GM12878 (cell line): ENCODE results near the gene TRAPPC4. TPM values are rescaled to one million over a fixed set of nuclear protein-coding genes. Genes with fewer than 3 reads are reported as not detected.
"Not testable (repeated sequence)": the region's sequence is repeated elsewhere in the genome, so short reads cannot be mapped to it uniquely, and the experiment has no call there.

Experiments
- ATAC-seq: fragments of 200-7000 bp; cut with Tn5 transposase; 3 replicates; pipeline ENCODE4 v1.9.1; 2020; ENCODE audit warnings: mild to moderate bottlenecking, moderate library complexity
- BruUV-seq: library from RNA; stranded (reverse); fragments of 400-500 nt; replicated peaks from 2 replicates; lab custom pipeline; 2021; lab: Mats Ljungman, UMichigan
- CTCF ChIA-PET: fragments of 300-600 bp; sonication (Branson Sonifier 250); formaldehyde crosslinking; extraction: SDS; loops from one replicate; lab custom pipeline; 2021; ENCODE audit warnings: inconsistent platforms; lab: Yijun Ruan, JAX
- POLR2A ChIA-PET: fragments of 350-600 bp; formaldehyde crosslinking; extraction: SDS; loops from one replicate; lab custom pipeline; 2021; ENCODE audit warnings: inconsistent platforms; lab: Charles Lee
- RAD21 ChIA-PET: fragments of 300-600 bp; sonication (Branson Sonifier 250); formaldehyde crosslinking; loops from one replicate; lab custom pipeline; 2023; ENCODE audit warnings: antibody characterized with exemption; ENCODE audit not compliant: unreplicated experiment; lab: Charles Lee
- SMC1A ChIA-PET: fragments of 300-600 bp; sonication (Branson Sonifier 250); formaldehyde crosslinking; loops from one replicate; lab custom pipeline; 2023; ENCODE audit not compliant: unreplicated experiment, uncharacterized antibody; lab: Charles Lee
- DNase-seq: peaks from one replicate; pipeline ENCODE4 v3.0.0-alpha.2; 2011; ENCODE audit warnings: low read depth, low spot score
- FAIRE-seq: peaks from 3 replicates; lab custom pipeline; 2011; peaks lifted over from hg19 to GRCh38; lab: Jason Lieb, UNC
- H2AFZ ChIP-seq: 2 replicates; pipeline ENCODE4 v1.6.0; 2011; ENCODE audit warnings: low read depth, low read length, control low read depth; ENCODE audit not compliant: control insufficient read depth
- H3K27ac ChIP-seq: 2 replicates; pipeline ENCODE4 v1.5.1; 2011; ENCODE audit warnings: control low read depth; ENCODE audit not compliant: control insufficient read depth, insufficient read depth
- H3K27me3 ChIP-seq, 2 experiments: replicated peaks in 1 of 2; 2 replicates each; pipeline versions ENCODE4 v1.6.0 to v1.6.1; 2011; ENCODE audit warnings: low read length in 1 of 2; ENCODE audit not compliant: control insufficient read depth in 2 of 2, insufficient read depth in 2 of 2
- H3K36me3 ChIP-seq, 2 experiments: 2 replicates each; pipeline ENCODE4 v1.5.1; 2011; ENCODE audit warnings: low read length in 1 of 2; ENCODE audit not compliant: control insufficient read depth in 2 of 2, insufficient read depth in 2 of 2
- H3K4me1 ChIP-seq: 2 replicates; pipeline ENCODE4 v1.6.1; 2011; ENCODE audit warnings: mild to moderate bottlenecking, low read length, moderate library complexity, mixed read lengths; ENCODE audit not compliant: control insufficient read depth, insufficient read depth
- H3K4me2 ChIP-seq: 2 replicates; pipeline ENCODE4 v1.6.0; 2011; ENCODE audit warnings: control low read depth; ENCODE audit not compliant: control insufficient read depth, insufficient read depth
- H3K4me3 ChIP-seq: fragments of 200-600 bp; sonication (generic); 2 replicates; pipeline ENCODE4 v1.5.1; 2016
- H3K79me2 ChIP-seq: 2 replicates; pipeline ENCODE4 v1.6.0; 2011; ENCODE audit warnings: low read length; ENCODE audit not compliant: control insufficient read depth, insufficient read depth
- H3K9ac ChIP-seq: 2 replicates; pipeline ENCODE4 v1.8.0; 2011; ENCODE audit warnings: low read length, control low read depth, mixed read lengths; ENCODE audit not compliant: control insufficient read depth, insufficient read depth
- H3K9me3 ChIP-seq: replicated peaks from 3 replicates; pipeline ENCODE4 v1.5.1; 2011; ENCODE audit warnings: mild to moderate bottlenecking, low read length; ENCODE audit not compliant: control insufficient read depth, insufficient read depth
- H4K20me1 ChIP-seq: 2 replicates; pipeline ENCODE4 v1.6.0; 2011; ENCODE audit not compliant: control insufficient read depth, insufficient read depth
- DPF2 ChIP-seq: fragments of 450-650 bp; IDR thresholded peaks from 2 replicates; pipeline ENCODE4 v1.6.1; 2017; ENCODE audit warnings: mild to moderate bottlenecking
- MYC ChIP-seq: IDR thresholded peaks from 2 replicates; pipeline ENCODE4 v1.6.1; 2011; ENCODE audit warnings: mild to moderate bottlenecking, low read length, moderate library complexity, inconsistent platforms; ENCODE audit not compliant: insufficient read depth, insufficient replicate concordance, insufficient read length, severe bottlenecking
- NKRF ChIP-seq: fragments of 450-650 bp; conservative IDR thresholded peaks from 2 replicates; pipeline ENCODE4 v1.6.1; 2017; ENCODE audit warnings: mild to moderate bottlenecking, moderate library complexity
- SMC3 ChIP-seq: IDR thresholded peaks from 2 replicates; pipeline ENCODE4 v1.6.1; 2011; ENCODE audit warnings: low read length, improper control_type of control experiment, borderline replicate concordance
- SRF ChIP-seq, 2 experiments: IDR thresholded peaks; 2 replicates each; pipeline ENCODE4 v1.6.1; 2011; ENCODE audit warnings: low read depth in 2 of 2, low read length in 2 of 2, mild to moderate bottlenecking in 1 of 2, moderate library complexity in 1 of 2
- ZBTB33 ChIP-seq: fragments of 450-650 bp; IDR thresholded peaks from 2 replicates; pipeline ENCODE4 v1.6.1; 2017; ENCODE audit warnings: mild to moderate bottlenecking
- WGBS: methylation state at CpG from one replicate; pipeline ENCODE4 v1.1.6; 2016; ENCODE audit warnings: low lambda C conversion rate; ENCODE audit not compliant: insufficient replicate concordance, insufficient coverage; ENCODE audit errors: missing lambda C conversion rate; 5-methylcytosine and 5-hydroxymethylcytosine counted together
- in situ Hi-C: fragments of 300-500 bp; cut with MboI; formaldehyde crosslinking; loops from 9 replicates; pipeline ENCODE4 v1.14.3; 2018; ENCODE audit warnings: mixed read lengths
- intact Hi-C: fragments of 100-400 bp; cut with micrococcal nuclease; formaldehyde crosslinking; loops from one replicate; pipeline ENCODE4 v1.14.2; 2022; ENCODE audit not compliant: unreplicated experiment
- polyA plus RNA-seq, 11 experiments: library from polyadenylated mRNA; depleted of rRNA in 4 of 11; unstranded in 6 of 11; stranded (reverse) in 5 of 11; fragments of >200 nt; fragmentation: Nextera tagmentation in 4 of 11; fragmentation: Illumina TruSeq in 1 of 11; extraction: Ambion mirVana in 4 of 11; extraction: Trizol in 1 of 11; gene quantifications; 1 replicate in 1 of 11; 2 replicates in 10 of 11; pipeline versions ENCODE4 v1.2.1 to v1.2.3, GENCODE V29; 2011 to 2016; ENCODE audit warnings: inconsistent platforms in 2 of 11, missing spikeins in 2 of 11, low read depth in 1 of 11
- total RNA-seq, 4 experiments: library from RNA; depleted of rRNA in 3 of 4; stranded (reverse); fragments of >200 nt in 3 of 4; fragmentation: Illumina TruSeq in 1 of 4; extraction: Trizol in 1 of 4; gene quantifications; 2 replicates each; pipeline versions ENCODE4 v1.2.1 to v1.2.3, GENCODE V29; 2013 to 2021

Gene TRAPPC4
- total and polyA plus RNA-seq, 10 of the 15 experiments (the other 5 are each of a cell fraction or from before 2014, with no cell fraction given) = 61.6 to 231 (median 98.8) TPM

GRCh38 chr11:119018074-119018938, at the start of gene TRAPPC4, which contains the start of gene RPS25 (continued):
- TF ChIP-seq SMC3 (no peak), NKRF (peak; percentile 77), ZBTB33 (no peak), SRF (IDR thresholded peaks at IDR 0.05; ENCODE audit: low read depth in 2 of 2, low read length in 2 of 2) (peak in 1 of 2 experiments; percentile 70; a peak in 1 of 4 replicates), MYC (peak; percentile 82), DPF2 (0 out of 2 replicates have a peak, but pooled peaks have one; percentile 20)

GRCh38 chr11:118969508-118969907, 49.1 kb upstream of the TRAPPC4 start:
- not testable (repeated sequence) for BruUV-seq, ATAC-seq, H3K79me2 ChIP-seq

More at GRCh38 chr11:118969508-118969907, 49.1 kb upstream of the TRAPPC4 start:
- SMC1A ChIA-PET, DNase-seq, RAD21 ChIA-PET, H3K4me3 ChIP-seq, FAIRE-seq, H3K9ac ChIP-seq, H2AFZ ChIP-seq, POLR2A ChIA-PET, H3K36me3 ChIP-seq, H4K20me1 ChIP-seq, H3K27me3 ChIP-seq, in situ Hi-C loops, intact Hi-C loops, H3K4me1 ChIP-seq, H3K4me2 ChIP-seq, H3K9me3 ChIP-seq, CTCF ChIA-PET, H3K27ac ChIP-seq: not testable (repeated sequence)
- 54% methylated on average over 2 of the region's 2 CpGs for WGBS
